Activated CD4-positive, CD25-positive, alpha-beta regulatory T cell treated with anti-CD3 and anti-CD28 coated beads, Interleukin-2, amount 50 U/mL, for 16 hours (primary cell): ENCODE measurements around the gene INPP4A.

Source experiments
- DNase-seq: peaks from one replicate; pipeline ENCODE4 v3.0.0-alpha.2; 2020; ENCODE audit warnings: low read depth, low spot score

The INPP4A gene

GRCh38 chr2:98563394-98563793 lies 118.7 kb downstream of the INPP4A start:
- no peak for DNase-seq

GRCh38 chr2:98564541-98565132 lies 120.0 kb downstream of the INPP4A start:
- no peak for DNase-seq

- no peak for DNase-seq
These were observed 120.7 kb downstream of the INPP4A start for GRCh38 chr2:98565286-98565860.

- DNase-seq, result no peak
These were observed 121.3 kb downstream of the INPP4A start for GRCh38 chr2:98565941-98566340.

- no peak for DNase-seq
These were observed 123.7 kb downstream of the INPP4A start for GRCh38 chr2:98568161-98568956.

GRCh38 chr2:98569197-98569793 lies 124.6 kb downstream of the INPP4A start:
- DNase-seq, result peak; percentile 61

- no peak for DNase-seq
These were observed 125.3 kb downstream of the INPP4A start for GRCh38 chr2:98569915-98570314.

- DNase-seq, result no peak
These were observed 125.7 kb downstream of the INPP4A start for GRCh38 chr2:98570356-98570755.

- DNase-seq, result no peak
These were observed 126.6 kb downstream of the INPP4A start for GRCh38 chr2:98571121-98571701.

GRCh38 chr2:98571796-98572195 lies 127.1 kb downstream of the INPP4A start:
- DNase-seq, result no peak

GRCh38 chr2:98572211-98572610 lies 127.6 kb downstream of the INPP4A start:
- DNase-seq, result no peak

- DNase-seq, result no peak
These were observed 128.0 kb downstream of the INPP4A start for GRCh38 chr2:98572676-98573075.

- no peak for DNase-seq
These were observed 128.8 kb downstream of the INPP4A start for GRCh38 chr2:98573426-98573825.

- no peak for DNase-seq
These were observed 132.1 kb downstream of the INPP4A start for GRCh38 chr2:98576666-98577312.

- no peak for DNase-seq
These were observed 132.7 kb downstream of the INPP4A start for GRCh38 chr2:98577313-98577712.

- no peak for DNase-seq
These were observed 133.6 kb downstream of the INPP4A start for GRCh38 chr2:98578231-98578630.

- no peak for DNase-seq
These were observed 135.3 kb downstream of the INPP4A start for GRCh38 chr2:98579926-98580325.

- DNase-seq, result no peak
These were observed 136.1 kb downstream of the INPP4A start for GRCh38 chr2:98580656-98581284.

- DNase-seq, result no peak
These were observed 137.9 kb downstream of the INPP4A start for GRCh38 chr2:98582523-98582922.

GRCh38 chr2:98583276-98583675 lies 138.6 kb downstream of the INPP4A start:
- no peak for DNase-seq
